HepG2 (cell line): ENCODE measurements around the gene SIRT6. TPM values are rescaled to one million over a fixed set of nuclear protein-coding genes. Genes with fewer than 3 reads are reported as not detected.

Experiments used
- HMGXB4 ChIP-seq, 2 experiments: sonication (generic) in 1 of 2; formaldehyde crosslinking in 1 of 2; IDR thresholded peaks; 2 replicates each; pipeline versions ENCODE4 v1.4.0 to v1.6.1; 2018 to 2020; ENCODE audit warnings: missing genetic modification reagents in 2 of 2, borderline replicate concordance in 1 of 2, low read depth in 1 of 2, mild to moderate bottlenecking in 1 of 2, missing biosample characterization in 1 of 2
- MZF1 ChIP-seq: sonication (generic); formaldehyde crosslinking; IDR thresholded peaks from 2 replicates; pipeline ENCODE4 v1.8.1; 2023; ENCODE audit warnings: mild to moderate bottlenecking, missing genetic modification reagents, borderline replicate concordance
- NONO ChIP-seq, 2 experiments: fragments of 450-650 bp in 1 of 2; sonication (generic) in 1 of 2; formaldehyde crosslinking in 1 of 2; IDR thresholded peaks in 1 of 2; conservative IDR thresholded peaks in 1 of 2; 2 replicates each; pipeline versions ENCODE4 v1.6.1 to v1.8.0; 2017 to 2022; ENCODE audit warnings: mild to moderate bottlenecking in 1 of 2, missing genetic modification reagents in 1 of 2, moderate library complexity in 1 of 2
- POLR2AphosphoS2 ChIP-seq: IDR thresholded peaks from 2 replicates; pipeline ENCODE4 v1.6.1; 2011; ENCODE audit warnings: low read depth, low read length, improper control_type of control experiment
- RAD51 ChIP-seq: fragments of 450-650 bp; IDR thresholded peaks from 2 replicates; pipeline ENCODE4 v1.6.1; 2016; ENCODE audit warnings: borderline replicate concordance
- SPEN ChIP-seq: sonication (generic); formaldehyde crosslinking; IDR thresholded peaks from 2 replicates; pipeline ENCODE4 v1.5.1; 2020; ENCODE audit warnings: low read depth, mild to moderate bottlenecking, missing genetic modification reagents
- SSRP1 ChIP-seq: IDR thresholded peaks from 2 replicates; pipeline ENCODE4 v1.6.1; 2016; ENCODE audit warnings: control low read depth
- ZBTB39 ChIP-seq: sonication (generic); formaldehyde crosslinking; IDR thresholded peaks from 2 replicates; pipeline ENCODE4 v1.5.0; 2020; ENCODE audit warnings: missing genetic modification reagents
- ZMAT3 ChIP-seq: sonication (generic); formaldehyde crosslinking; conservative IDR thresholded peaks from 2 replicates; pipeline ENCODE4 v1.7.0; 2021; ENCODE audit warnings: missing genetic modification reagents
- ZNF530 ChIP-seq: sonication (generic); formaldehyde crosslinking; IDR thresholded peaks from 2 replicates; pipeline ENCODE4 v1.5.0; 2020; ENCODE audit warnings: low read depth, mild to moderate bottlenecking, missing genetic modification reagents
- ZSCAN22 ChIP-seq: sonication (generic); formaldehyde crosslinking; IDR thresholded peaks from 2 replicates; pipeline ENCODE4 v1.4.0; 2020; ENCODE audit warnings: mild to moderate bottlenecking, missing genetic modification reagents
- polyA plus RNA-seq, 8 experiments: library from polyadenylated mRNA; depleted of rRNA in 3 of 8; stranded (reverse) in 7 of 8; unstranded in 1 of 8; fragments of >200 nt; fragmentation: Illumina TruSeq in 4 of 8; extraction: Trizol in 4 of 8; gene quantifications; 2 replicates each; pipeline versions ENCODE4 v1.2.1 to v1.2.3, GENCODE V29; 2011 to 2016; ENCODE audit warnings: low read depth in 4 of 8, missing spikeins in 1 of 8, mixed read lengths in 1 of 8; ENCODE audit not compliant: insufficient read depth in 1 of 8
- total RNA-seq, 5 experiments: library from RNA; depleted of rRNA; stranded (reverse); fragments of >200 nt; fragmentation: Illumina TruSeq; extraction: Trizol; gene quantifications; 2 replicates each; pipeline ENCODE4 v1.2.3, GENCODE V29; 2016; ENCODE audit warnings: low read depth in 1 of 5
- TF ChIP-seq, protein P1 (sequence below): sonication (generic); formaldehyde crosslinking; IDR thresholded peaks from 2 replicates; pipeline ENCODE4 v1.5.1; 2020; ENCODE audit warnings: mild to moderate bottlenecking, missing genetic modification reagents, borderline replicate concordance
- TF ChIP-seq, protein P2 (sequence below): sonication (generic); formaldehyde crosslinking; IDR thresholded peaks from 2 replicates; pipeline ENCODE4 v1.4.0; 2020; ENCODE audit warnings: low read depth, missing genetic modification reagents

The SIRT6 gene
- total and polyA plus RNA-seq, 2 of the 13 experiments (the other 11 are each of a cell fraction or from before 2014, with no cell fraction given): 11.0 to 18.4 TPM

DNA sequence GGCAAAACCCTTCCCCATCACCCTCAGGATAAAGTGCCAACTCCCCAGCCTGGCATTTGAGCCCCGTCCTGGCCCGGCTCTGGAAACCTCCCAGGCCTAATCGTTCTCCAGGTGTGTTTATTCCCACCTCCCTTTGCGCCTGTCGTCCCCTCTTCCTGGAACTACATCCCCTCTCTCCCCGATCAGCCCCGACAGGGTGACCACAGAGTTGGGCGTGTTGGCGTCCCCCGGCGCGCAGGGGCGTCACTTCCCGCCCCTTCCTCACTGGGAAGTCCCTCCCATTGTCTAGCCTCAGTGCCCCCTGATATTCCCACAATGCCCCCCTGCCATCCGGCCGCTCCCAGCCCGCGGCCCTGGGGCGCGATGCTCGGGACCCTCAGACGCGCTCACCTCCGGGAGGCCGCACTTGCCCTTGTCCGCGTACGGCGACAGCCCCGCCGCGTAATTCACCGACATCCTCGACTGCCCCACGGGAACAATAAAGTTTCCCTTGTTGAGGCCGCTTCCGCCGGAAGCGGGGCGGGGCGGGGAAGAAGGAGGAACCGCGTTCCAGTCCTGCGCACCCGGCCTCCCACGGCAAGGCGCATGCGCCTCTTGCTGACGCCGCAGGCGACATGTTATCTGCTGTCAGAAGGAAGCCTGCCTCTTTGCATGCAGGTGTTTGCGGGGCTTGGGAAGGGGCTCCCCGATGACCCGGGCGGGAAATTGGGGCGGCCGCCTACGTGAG, at the start of gene SIRT6, which contains the start of gene ANKRD24 (continued):
- TF ChIP-seq, protein P1, sequence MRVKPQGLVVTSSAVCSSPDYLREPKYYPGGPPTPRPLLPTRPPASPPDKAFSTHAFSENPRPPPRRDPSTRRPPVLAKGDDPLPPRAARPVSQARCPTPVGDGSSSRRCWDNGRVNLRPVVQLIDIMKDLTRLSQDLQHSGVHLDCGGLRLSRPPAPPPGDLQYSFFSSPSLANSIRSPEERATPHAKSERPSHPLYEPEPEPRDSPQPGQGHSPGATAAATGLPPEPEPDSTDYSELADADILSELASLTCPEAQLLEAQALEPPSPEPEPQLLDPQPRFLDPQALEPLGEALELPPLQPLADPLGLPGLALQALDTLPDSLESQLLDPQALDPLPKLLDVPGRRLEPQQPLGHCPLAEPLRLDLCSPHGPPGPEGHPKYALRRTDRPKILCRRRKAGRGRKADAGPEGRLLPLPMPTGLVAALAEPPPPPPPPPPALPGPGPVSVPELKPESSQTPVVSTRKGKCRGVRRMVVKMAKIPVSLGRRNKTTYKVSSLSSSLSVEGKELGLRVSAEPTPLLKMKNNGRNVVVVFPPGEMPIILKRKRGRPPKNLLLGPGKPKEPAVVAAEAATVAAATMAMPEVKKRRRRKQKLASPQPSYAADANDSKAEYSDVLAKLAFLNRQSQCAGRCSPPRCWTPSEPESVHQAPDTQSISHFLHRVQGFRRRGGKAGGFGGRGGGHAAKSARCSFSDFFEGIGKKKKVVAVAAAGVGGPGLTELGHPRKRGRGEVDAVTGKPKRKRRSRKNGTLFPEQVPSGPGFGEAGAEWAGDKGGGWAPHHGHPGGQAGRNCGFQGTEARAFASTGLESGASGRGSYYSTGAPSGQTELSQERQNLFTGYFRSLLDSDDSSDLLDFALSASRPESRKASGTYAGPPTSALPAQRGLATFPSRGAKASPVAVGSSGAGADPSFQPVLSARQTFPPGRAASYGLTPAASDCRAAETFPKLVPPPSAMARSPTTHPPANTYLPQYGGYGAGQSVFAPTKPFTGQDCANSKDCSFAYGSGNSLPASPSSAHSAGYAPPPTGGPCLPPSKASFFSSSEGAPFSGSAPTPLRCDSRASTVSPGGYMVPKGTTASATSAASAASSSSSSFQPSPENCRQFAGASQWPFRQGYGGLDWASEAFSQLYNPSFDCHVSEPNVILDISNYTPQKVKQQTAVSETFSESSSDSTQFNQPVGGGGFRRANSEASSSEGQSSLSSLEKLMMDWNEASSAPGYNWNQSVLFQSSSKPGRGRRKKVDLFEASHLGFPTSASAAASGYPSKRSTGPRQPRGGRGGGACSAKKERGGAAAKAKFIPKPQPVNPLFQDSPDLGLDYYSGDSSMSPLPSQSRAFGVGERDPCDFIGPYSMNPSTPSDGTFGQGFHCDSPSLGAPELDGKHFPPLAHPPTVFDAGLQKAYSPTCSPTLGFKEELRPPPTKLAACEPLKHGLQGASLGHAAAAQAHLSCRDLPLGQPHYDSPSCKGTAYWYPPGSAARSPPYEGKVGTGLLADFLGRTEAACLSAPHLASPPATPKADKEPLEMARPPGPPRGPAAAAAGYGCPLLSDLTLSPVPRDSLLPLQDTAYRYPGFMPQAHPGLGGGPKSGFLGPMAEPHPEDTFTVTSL (CRISPR knock-in tag): 0 out of 2 replicates have a peak, but pooled peaks have one; percentile 54
- TF ChIP-seq NONO (IDR thresholded peaks at IDR 0.05) (no peak), NONO (CRISPR knock-in tag; conservative IDR thresholded peaks at IDR 0.05) (peak; percentile 92), MZF1 (CRISPR knock-in tag) (no peak), SSRP1 (CRISPR knock-in tag) (0 out of 2 replicates have a peak, but pooled peaks have one; percentile 58), ZBTB39 (CRISPR knock-in tag) (no peak), ZMAT3 (peak; percentile 18; the same call in 1 of the 2 replicates), ZSCAN22 (no peak), POLR2AphosphoS2 (no peak), SPEN (CRISPR knock-in tag) (peak; percentile 98), ZNF530 (CRISPR knock-in tag) (no peak), HMGXB4 (CRISPR knock-in tag; IDR thresholded peaks at IDR 0.05; ENCODE audit: borderline replicate concordance in 1 of 2, low read depth in 1 of 2) (peak; percentile 70 to 90; a peak in 3 of 4 replicates), RAD51 (no peak)
- TF ChIP-seq, protein P2, sequence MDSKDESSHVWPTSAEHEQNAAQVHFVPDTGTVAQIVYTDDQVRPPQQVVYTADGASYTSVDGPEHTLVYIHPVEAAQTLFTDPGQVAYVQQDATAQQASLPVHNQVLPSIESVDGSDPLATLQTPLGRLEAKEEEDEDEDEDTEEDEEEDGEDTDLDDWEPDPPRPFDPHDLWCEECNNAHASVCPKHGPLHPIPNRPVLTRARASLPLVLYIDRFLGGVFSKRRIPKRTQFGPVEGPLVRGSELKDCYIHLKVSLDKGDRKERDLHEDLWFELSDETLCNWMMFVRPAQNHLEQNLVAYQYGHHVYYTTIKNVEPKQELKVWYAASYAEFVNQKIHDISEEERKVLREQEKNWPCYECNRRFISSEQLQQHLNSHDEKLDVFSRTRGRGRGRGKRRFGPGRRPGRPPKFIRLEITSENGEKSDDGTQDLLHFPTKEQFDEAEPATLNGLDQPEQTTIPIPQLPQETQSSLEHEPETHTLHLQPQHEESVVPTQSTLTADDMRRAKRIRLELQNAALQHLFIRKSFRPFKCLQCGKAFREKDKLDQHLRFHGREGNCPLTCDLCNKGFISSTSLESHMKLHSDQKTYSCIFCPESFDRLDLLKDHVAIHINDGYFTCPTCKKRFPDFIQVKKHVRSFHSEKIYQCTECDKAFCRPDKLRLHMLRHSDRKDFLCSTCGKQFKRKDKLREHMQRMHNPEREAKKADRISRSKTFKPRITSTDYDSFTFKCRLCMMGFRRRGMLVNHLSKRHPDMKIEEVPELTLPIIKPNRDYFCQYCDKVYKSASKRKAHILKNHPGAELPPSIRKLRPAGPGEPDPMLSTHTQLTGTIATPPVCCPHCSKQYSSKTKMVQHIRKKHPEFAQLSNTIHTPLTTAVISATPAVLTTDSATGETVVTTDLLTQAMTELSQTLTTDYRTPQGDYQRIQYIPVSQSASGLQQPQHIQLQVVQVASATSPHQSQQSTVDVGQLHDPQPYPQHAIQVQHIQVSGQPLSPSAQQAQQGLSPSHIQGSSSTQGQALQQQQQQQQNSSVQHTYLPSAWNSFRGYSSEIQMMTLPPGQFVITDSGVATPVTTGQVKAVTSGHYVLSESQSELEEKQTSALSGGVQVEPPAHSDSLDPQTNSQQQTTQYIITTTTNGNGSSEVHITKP (CRISPR knock-in tag): 0 out of 2 replicates have a peak, but pooled peaks have one; percentile 22
